NCI-H345 treated with DMSO at 0.1 percent for 48 hours (cell line): ENCODE results near the gene SMCHD1.
"Not testable (repeated sequence)": the region's sequence is repeated elsewhere in the genome, so short reads cannot be mapped to it uniquely, and the experiment has no call there.

Experiments
- DNase-seq: peaks from one replicate; lab custom pipeline; 2025; ENCODE audit not compliant: unreplicated experiment; lab: John Stamatoyannopoulos, UW

SMCHD1 gene

GRCh38 chr18:2809666-2810183, 154.2 kb downstream of the SMCHD1 start:
- DNase-seq: not testable (repeated sequence)

GRCh38 chr18:2811416-2811815, 155.9 kb downstream of the SMCHD1 start:
- no peak for DNase-seq

- no peak for DNase-seq
Observed at GRCh38 chr18:2814928-2815327, 159.4 kb downstream of the SMCHD1 start.

GRCh38 chr18:2818281-2818680, 162.8 kb downstream of the SMCHD1 start:
- no peak for DNase-seq

GRCh38 chr18:2821695-2822094, 166.2 kb downstream of the SMCHD1 start:
- DNase-seq: no peak

- no peak for DNase-seq
Observed at GRCh38 chr18:2822213-2822921, 166.8 kb downstream of the SMCHD1 start.

- no peak for DNase-seq
Observed at GRCh38 chr18:2823202-2823601, 167.7 kb downstream of the SMCHD1 start.

GRCh38 chr18:2823966-2824365, 168.4 kb downstream of the SMCHD1 start:
- no peak for DNase-seq

- DNase-seq: no peak
Observed at GRCh38 chr18:2824865-2825264, 169.3 kb downstream of the SMCHD1 start.

- DNase-seq: no peak
Observed at GRCh38 chr18:2825613-2826175, 170.2 kb downstream of the SMCHD1 start.

- DNase-seq: no peak
Observed at GRCh38 chr18:2826581-2826980, 171.1 kb downstream of the SMCHD1 start.

GRCh38 chr18:2827061-2827460, 171.5 kb downstream of the SMCHD1 start:
- no peak for DNase-seq

- DNase-seq: not testable (repeated sequence)
Observed at GRCh38 chr18:2836118-2836517, 180.6 kb downstream of the SMCHD1 start.

GRCh38 chr18:2837290-2837689, 181.8 kb downstream of the SMCHD1 start:
- not testable (repeated sequence) for DNase-seq

GRCh38 chr18:2839202-2839601, 183.7 kb downstream of the SMCHD1 start:
- no peak for DNase-seq

- no peak for DNase-seq
Observed at GRCh38 chr18:2840521-2840920, 185.0 kb downstream of the SMCHD1 start.

GRCh38 chr18:2843146-2843545, 187.6 kb downstream of the SMCHD1 start:
- DNase-seq: no peak

GRCh38 chr18:2845172-2845571, 189.6 kb downstream of the SMCHD1 start:
- no peak for DNase-seq

GRCh38 chr18:2846636-2847316, 191.2 kb downstream of the SMCHD1 start, which contains the start of gene EMILIN2:
EMILIN2 (plus strand) TSS chr18:2847006; CDS start chr18:2847189, 183 bp downstream.
- DNase-seq: no peak

- no peak for DNase-seq
Observed at GRCh38 chr18:2847317-2848246, 192.1 kb downstream of the SMCHD1 start.
